GM12878 (cell line): ENCODE results near the gene KIF4B. TPM values are rescaled to one million over a fixed set of nuclear protein-coding genes. Genes with fewer than 3 reads are reported as not detected.

Experiments used
- ATAC-seq: fragments of 200-7000 bp; cut with Tn5 transposase; 3 replicates; pipeline ENCODE4 v1.9.1; 2020; ENCODE audit warnings: mild to moderate bottlenecking, moderate library complexity
- BruUV-seq: library from RNA; stranded (reverse); fragments of 400-500 nt; replicated peaks from 2 replicates; lab custom pipeline; 2021; lab: Mats Ljungman, UMichigan
- CTCF ChIA-PET: fragments of 300-600 bp; sonication (Branson Sonifier 250); formaldehyde crosslinking; extraction: SDS; loops from one replicate; lab custom pipeline; 2021; ENCODE audit warnings: inconsistent platforms; lab: Yijun Ruan, JAX
- POLR2A ChIA-PET: fragments of 350-600 bp; formaldehyde crosslinking; extraction: SDS; loops from one replicate; lab custom pipeline; 2021; ENCODE audit warnings: inconsistent platforms; lab: Charles Lee
- RAD21 ChIA-PET: fragments of 300-600 bp; sonication (Branson Sonifier 250); formaldehyde crosslinking; loops from one replicate; lab custom pipeline; 2023; ENCODE audit warnings: antibody characterized with exemption; ENCODE audit not compliant: unreplicated experiment; lab: Charles Lee
- SMC1A ChIA-PET: fragments of 300-600 bp; sonication (Branson Sonifier 250); formaldehyde crosslinking; loops from one replicate; lab custom pipeline; 2023; ENCODE audit not compliant: unreplicated experiment, uncharacterized antibody; lab: Charles Lee
- DNase-seq: peaks from one replicate; pipeline ENCODE4 v3.0.0-alpha.2; 2011; ENCODE audit warnings: low read depth, low spot score
- FAIRE-seq: peaks from 3 replicates; lab custom pipeline; 2011; peaks lifted over from hg19 to GRCh38; lab: Jason Lieb, UNC
- H2AFZ ChIP-seq: 2 replicates; pipeline ENCODE4 v1.6.0; 2011; ENCODE audit warnings: low read depth, low read length, control low read depth; ENCODE audit not compliant: control insufficient read depth
- H3K27ac ChIP-seq: 2 replicates; pipeline ENCODE4 v1.5.1; 2011; ENCODE audit warnings: control low read depth; ENCODE audit not compliant: control insufficient read depth, insufficient read depth
- H3K27me3 ChIP-seq, 2 experiments: replicated peaks in 1 of 2; 2 replicates each; pipeline versions ENCODE4 v1.6.0 to v1.6.1; 2011; ENCODE audit warnings: low read length in 1 of 2; ENCODE audit not compliant: control insufficient read depth in 2 of 2, insufficient read depth in 2 of 2
- H3K36me3 ChIP-seq, 2 experiments: 2 replicates each; pipeline ENCODE4 v1.5.1; 2011; ENCODE audit warnings: low read length in 1 of 2; ENCODE audit not compliant: control insufficient read depth in 2 of 2, insufficient read depth in 2 of 2
- H3K4me1 ChIP-seq: 2 replicates; pipeline ENCODE4 v1.6.1; 2011; ENCODE audit warnings: mild to moderate bottlenecking, low read length, moderate library complexity, mixed read lengths; ENCODE audit not compliant: control insufficient read depth, insufficient read depth
- H3K4me2 ChIP-seq: 2 replicates; pipeline ENCODE4 v1.6.0; 2011; ENCODE audit warnings: control low read depth; ENCODE audit not compliant: control insufficient read depth, insufficient read depth
- H3K4me3 ChIP-seq: fragments of 200-600 bp; sonication (generic); 2 replicates; pipeline ENCODE4 v1.5.1; 2016
- H3K79me2 ChIP-seq: 2 replicates; pipeline ENCODE4 v1.6.0; 2011; ENCODE audit warnings: low read length; ENCODE audit not compliant: control insufficient read depth, insufficient read depth
- H3K9ac ChIP-seq: 2 replicates; pipeline ENCODE4 v1.8.0; 2011; ENCODE audit warnings: low read length, control low read depth, mixed read lengths; ENCODE audit not compliant: control insufficient read depth, insufficient read depth
- H3K9me3 ChIP-seq: replicated peaks from 3 replicates; pipeline ENCODE4 v1.5.1; 2011; ENCODE audit warnings: mild to moderate bottlenecking, low read length; ENCODE audit not compliant: control insufficient read depth, insufficient read depth
- H4K20me1 ChIP-seq: 2 replicates; pipeline ENCODE4 v1.6.0; 2011; ENCODE audit not compliant: control insufficient read depth, insufficient read depth
- RAD21 ChIP-seq: IDR thresholded peaks from 2 replicates; pipeline ENCODE4 v1.6.1; 2011; ENCODE audit warnings: mild to moderate bottlenecking, low read depth, low read length, moderate library complexity; ENCODE audit not compliant: insufficient read depth
- SMC3 ChIP-seq: IDR thresholded peaks from 2 replicates; pipeline ENCODE4 v1.6.1; 2011; ENCODE audit warnings: low read length, improper control_type of control experiment, borderline replicate concordance
- WGBS: methylation state at CpG from one replicate; pipeline ENCODE4 v1.1.6; 2016; ENCODE audit warnings: low lambda C conversion rate; ENCODE audit not compliant: insufficient replicate concordance, insufficient coverage; ENCODE audit errors: missing lambda C conversion rate; 5-methylcytosine and 5-hydroxymethylcytosine counted together
- in situ Hi-C: fragments of 300-500 bp; cut with MboI; formaldehyde crosslinking; loops from 9 replicates; pipeline ENCODE4 v1.14.3; 2018; ENCODE audit warnings: mixed read lengths
- intact Hi-C: fragments of 100-400 bp; cut with micrococcal nuclease; formaldehyde crosslinking; loops from one replicate; pipeline ENCODE4 v1.14.2; 2022; ENCODE audit not compliant: unreplicated experiment
- polyA plus RNA-seq, 11 experiments: library from polyadenylated mRNA; depleted of rRNA in 4 of 11; unstranded in 6 of 11; stranded (reverse) in 5 of 11; fragments of >200 nt; fragmentation: Nextera tagmentation in 4 of 11; fragmentation: Illumina TruSeq in 1 of 11; extraction: Ambion mirVana in 4 of 11; extraction: Trizol in 1 of 11; gene quantifications; 1 replicate in 1 of 11; 2 replicates in 10 of 11; pipeline versions ENCODE4 v1.2.1 to v1.2.3, GENCODE V29; 2011 to 2016; ENCODE audit warnings: inconsistent platforms in 2 of 11, missing spikeins in 2 of 11, low read depth in 1 of 11
- total RNA-seq, 4 experiments: library from RNA; depleted of rRNA in 3 of 4; stranded (reverse); fragments of >200 nt in 3 of 4; fragmentation: Illumina TruSeq in 1 of 4; extraction: Trizol in 1 of 4; gene quantifications; 2 replicates each; pipeline versions ENCODE4 v1.2.1 to v1.2.3, GENCODE V29; 2013 to 2021
- TF ChIP-seq, protein P1 (sequence below), 3 experiments: IDR thresholded peaks in 2 of 3; conservative IDR thresholded peaks in 1 of 3; 2 replicates each; pipeline ENCODE4 v1.5.1; 2011; ENCODE audit warnings: low read depth in 3 of 3, low read length in 3 of 3, mild to moderate bottlenecking in 3 of 3, control low read depth in 2 of 3, moderate library complexity in 2 of 3, inconsistent platforms in 1 of 3, mixed read lengths in 1 of 3; ENCODE audit not compliant: control insufficient read depth in 2 of 3, insufficient read depth in 1 of 3; ENCODE audit errors: extremely low read depth in 1 of 3
- TF ChIP-seq, protein P2 (sequence below): IDR thresholded peaks from 2 replicates; pipeline ENCODE4 v1.6.1; 2011; ENCODE audit warnings: borderline replicate concordance, low read depth, mild to moderate bottlenecking, moderate library complexity, mixed read lengths, low read length; ENCODE audit not compliant: insufficient read depth; ENCODE audit errors: extremely low read length

Gene KIF4B
- total and polyA plus RNA-seq, 10 of the 15 experiments (the other 5 are each of a cell fraction or from before 2014, with no cell fraction given) = 0.02 to 0.20 (median 0.05) TPM; not detected in 4

DNA sequence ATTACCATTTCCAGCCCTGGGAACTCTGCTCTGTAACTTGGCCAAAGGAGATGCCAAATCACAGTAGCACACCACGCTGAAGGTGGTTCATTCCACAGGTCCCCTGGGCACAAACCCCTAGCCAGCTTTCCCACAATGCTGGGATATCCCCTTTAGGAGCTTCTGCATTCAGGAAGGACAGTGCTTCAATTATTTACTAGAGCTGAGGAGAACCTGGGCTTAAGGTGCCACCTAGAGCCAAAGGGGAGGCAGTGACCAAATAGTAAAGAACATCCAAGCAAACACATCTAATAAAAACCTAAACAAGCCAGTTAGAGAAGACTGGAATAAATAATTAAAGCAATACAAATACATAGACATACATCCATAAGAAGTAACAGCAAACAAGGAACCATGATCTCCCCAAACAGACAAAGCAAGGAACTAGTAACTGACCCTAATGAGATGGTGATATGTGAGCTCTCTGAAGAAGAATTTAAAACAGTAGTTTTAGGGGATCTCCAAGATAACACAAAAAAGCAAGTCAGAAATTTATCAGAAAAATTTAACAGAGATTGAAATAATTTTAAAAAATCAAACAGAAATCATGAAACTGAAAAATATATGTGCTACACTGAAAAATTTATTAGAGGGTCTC lies 14.6 kb downstream of the KIF4B start:
- no peaks in the 10 kb centered on the region for H4K20me1 ChIP-seq
- H3K4me3 ChIP-seq = no peak overlapping the region
- intact Hi-C loops = loop anchor here (1.0 kb wide), 2 partner anchors 56 to 83 kb away; no protein-coding TSS in a partner anchor
- CTCF ChIA-PET = interaction anchor here (1.0 to 3.1 kb wide), 8 partner anchors 20 to 388 kb away, joined by 3 to 14 read pairs (median 4); partner anchors contain the start of gene GEMIN5
- no peaks in the 10 kb centered on the region for H3K9me3 ChIP-seq
- H3K4me1 ChIP-seq = no peaks in the 10 kb centered on the region
- no peaks in the 10 kb centered on the region for H3K79me2 ChIP-seq
- RAD21 ChIA-PET = interaction anchor here (0.7 to 1.5 kb wide), 5 partner anchors 55 to 956 kb away, joined by 3 to 8 read pairs (median 3); no protein-coding TSS in a partner anchor
- H3K4me2 ChIP-seq = no peak overlapping the region
- TF ChIP-seq SMC3 = peak; percentile 23; the same call in 1 of the 2 replicates
- peak; percentile 63 for TF ChIP-seq RAD21
- TF ChIP-seq, protein P1, sequence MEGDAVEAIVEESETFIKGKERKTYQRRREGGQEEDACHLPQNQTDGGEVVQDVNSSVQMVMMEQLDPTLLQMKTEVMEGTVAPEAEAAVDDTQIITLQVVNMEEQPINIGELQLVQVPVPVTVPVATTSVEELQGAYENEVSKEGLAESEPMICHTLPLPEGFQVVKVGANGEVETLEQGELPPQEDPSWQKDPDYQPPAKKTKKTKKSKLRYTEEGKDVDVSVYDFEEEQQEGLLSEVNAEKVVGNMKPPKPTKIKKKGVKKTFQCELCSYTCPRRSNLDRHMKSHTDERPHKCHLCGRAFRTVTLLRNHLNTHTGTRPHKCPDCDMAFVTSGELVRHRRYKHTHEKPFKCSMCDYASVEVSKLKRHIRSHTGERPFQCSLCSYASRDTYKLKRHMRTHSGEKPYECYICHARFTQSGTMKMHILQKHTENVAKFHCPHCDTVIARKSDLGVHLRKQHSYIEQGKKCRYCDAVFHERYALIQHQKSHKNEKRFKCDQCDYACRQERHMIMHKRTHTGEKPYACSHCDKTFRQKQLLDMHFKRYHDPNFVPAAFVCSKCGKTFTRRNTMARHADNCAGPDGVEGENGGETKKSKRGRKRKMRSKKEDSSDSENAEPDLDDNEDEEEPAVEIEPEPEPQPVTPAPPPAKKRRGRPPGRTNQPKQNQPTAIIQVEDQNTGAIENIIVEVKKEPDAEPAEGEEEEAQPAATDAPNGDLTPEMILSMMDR (IDR thresholded peaks at IDR 0.05 in 2 of 3, conservative IDR thresholded peaks at IDR 0.05 in 1 of 3; ENCODE audit: control insufficient read depth in 2 of 3, extremely low read depth in 1 of 3, insufficient read depth in 1 of 3, low read depth in 3 of 3, low read length in 3 of 3) = peak; percentile 34 to 46 (median 38); a peak in 5 of 6 replicates
- TF ChIP-seq, protein P2, sequence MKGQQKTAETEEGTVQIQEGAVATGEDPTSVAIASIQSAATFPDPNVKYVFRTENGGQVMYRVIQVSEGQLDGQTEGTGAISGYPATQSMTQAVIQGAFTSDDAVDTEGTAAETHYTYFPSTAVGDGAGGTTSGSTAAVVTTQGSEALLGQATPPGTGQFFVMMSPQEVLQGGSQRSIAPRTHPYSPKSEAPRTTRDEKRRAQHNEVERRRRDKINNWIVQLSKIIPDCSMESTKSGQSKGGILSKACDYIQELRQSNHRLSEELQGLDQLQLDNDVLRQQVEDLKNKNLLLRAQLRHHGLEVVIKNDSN = no peak
- POLR2A ChIA-PET = no interaction called here
- in situ Hi-C loops = no loop called here
- DNase-seq = no peak
- ATAC-seq = peak; percentile 76
- no peaks in the 10 kb centered on the region for H3K36me3 ChIP-seq
- 0% methylated on average over 1 of the region's 1 CpG for WGBS
- SMC1A ChIA-PET = interaction anchor here (0.8 to 2.0 kb wide), 6 partner anchors 10 to 85 kb away, joined by 3 to 6 read pairs (median 3); no protein-coding TSS in a partner anchor
- H3K9ac ChIP-seq = no peak overlapping the region
- no peak overlapping the region for H2AFZ ChIP-seq
- no peak overlapping the region for H3K27ac ChIP-seq
- H3K27me3 ChIP-seq = no peaks in the 10 kb centered on the region
- FAIRE-seq = no peak
- BruUV-seq = no TSS peak
